GM21529 (cell line): Measurements from ENCODE around the gene HAUS1.

ENCODE experiments used
- ATAC-seq: cut with Tn5 transposase; IDR thresholded peaks from one replicate; pipeline ENCODE4 v1.9.1; 2021; ENCODE audit not compliant: unreplicated experiment

HAUS1 gene, protein sequence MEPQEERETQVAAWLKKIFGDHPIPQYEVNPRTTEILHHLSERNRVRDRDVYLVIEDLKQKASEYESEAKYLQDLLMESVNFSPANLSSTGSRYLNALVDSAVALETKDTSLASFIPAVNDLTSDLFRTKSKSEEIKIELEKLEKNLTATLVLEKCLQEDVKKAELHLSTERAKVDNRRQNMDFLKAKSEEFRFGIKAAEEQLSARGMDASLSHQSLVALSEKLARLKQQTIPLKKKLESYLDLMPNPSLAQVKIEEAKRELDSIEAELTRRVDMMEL

DNA sequence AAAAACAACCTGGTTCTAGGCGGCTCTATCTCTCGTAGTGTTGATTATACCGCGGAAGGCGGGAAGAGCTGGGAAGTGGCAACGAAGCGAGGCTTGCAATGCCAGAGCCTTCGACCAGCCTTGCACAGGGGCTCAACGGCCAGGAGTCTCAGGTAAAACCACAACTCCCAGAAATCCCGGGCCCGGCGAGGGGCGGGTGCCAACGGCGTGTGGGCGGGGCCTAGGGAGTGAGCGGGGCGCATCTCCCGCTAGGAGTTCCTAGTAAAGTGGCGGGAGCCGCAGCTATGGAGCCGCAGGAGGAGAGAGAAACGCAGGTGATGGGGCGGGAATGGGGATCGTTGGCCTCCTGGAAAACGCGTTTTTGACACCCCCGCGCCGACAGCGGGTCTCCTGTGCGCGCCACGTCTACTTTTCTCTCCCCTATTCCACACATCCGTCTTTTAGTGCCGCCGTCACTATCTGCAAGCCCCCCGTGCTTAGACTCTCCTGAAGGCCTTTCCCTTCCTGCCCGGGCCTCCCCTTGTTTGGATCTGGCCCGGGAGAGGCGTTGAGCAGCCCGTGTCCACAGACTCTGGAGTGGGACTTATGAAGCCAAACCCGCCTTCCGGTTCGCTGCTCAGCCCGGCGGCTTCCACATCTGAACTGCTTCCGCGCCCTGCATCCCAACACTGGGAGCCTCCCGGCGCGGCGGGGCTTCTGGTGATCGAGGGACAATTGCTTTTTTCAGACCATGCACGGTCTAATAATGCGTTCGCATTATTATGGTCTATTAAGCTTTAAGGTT lies at the start of gene HAUS1:
Gene HAUS1, plus strand, starts transcription at position 258 of the 784 bp plus-strand sequence. Its CDS starts 27 bp downstream, at position 285.
- peak; percentile 97 for ATAC-seq

DNA sequence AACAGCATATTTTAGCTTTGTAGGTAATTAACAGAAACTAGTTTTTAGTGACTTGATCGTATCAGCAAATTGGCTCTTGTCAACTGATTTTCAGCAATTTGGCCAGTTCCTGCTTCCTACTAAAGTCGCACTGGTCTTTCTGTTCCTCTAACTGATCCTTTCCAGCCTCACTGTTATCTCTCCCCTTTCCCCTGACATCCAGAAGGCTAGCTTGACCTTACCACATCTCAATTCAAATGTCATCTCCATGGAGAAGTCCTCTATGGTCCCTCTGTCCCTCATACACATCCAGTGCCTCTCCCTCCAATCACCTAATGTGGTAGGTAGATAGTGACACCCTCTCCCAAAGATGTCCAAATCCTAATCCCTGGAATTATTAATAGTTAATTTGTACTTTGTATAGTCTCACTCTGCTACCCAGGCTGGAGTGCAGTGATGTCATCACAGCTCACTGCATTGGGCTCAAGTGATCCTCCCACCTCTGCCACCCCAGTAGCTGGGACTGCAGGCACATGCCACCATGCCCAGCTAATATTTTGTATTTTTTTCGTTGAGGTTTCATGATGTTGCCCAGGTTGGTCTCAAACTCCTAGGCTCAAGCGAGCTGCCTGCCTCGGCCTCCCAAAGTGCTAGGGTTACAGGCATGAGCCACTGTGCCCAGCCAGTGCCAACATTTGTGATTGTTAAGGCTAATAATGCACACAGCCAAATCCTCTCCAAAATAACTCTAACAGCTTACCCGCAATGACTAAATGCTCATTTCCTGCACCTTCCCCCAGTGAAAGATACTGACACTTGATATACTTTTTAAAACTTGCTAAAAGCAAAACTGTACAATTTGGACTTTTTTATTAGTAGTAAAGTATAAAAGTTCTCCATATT lies 49.0 kb upstream of the HAUS1 start:
- ATAC-seq = peak; percentile 47

DNA sequence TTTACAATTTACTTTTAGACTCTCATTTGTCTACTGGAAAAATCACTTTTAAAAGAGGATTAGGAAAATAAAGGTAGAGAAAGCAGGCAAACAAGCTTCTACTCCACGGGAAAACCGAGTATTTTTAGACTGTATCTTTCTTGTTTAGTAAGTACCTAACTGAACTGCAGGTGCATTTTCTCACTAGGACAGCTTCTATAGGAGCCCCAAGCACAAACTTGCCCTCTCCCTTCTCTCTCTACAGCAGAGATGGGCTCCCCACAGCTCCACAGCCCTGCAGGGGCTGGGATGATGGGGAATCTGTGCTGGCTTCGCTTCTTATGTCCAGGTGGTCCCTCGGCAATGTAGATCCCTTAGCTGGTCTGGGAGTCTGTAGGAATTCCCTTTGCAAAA lies 48.4 kb upstream of the HAUS1 start:
- ATAC-seq = no peak

DNA sequence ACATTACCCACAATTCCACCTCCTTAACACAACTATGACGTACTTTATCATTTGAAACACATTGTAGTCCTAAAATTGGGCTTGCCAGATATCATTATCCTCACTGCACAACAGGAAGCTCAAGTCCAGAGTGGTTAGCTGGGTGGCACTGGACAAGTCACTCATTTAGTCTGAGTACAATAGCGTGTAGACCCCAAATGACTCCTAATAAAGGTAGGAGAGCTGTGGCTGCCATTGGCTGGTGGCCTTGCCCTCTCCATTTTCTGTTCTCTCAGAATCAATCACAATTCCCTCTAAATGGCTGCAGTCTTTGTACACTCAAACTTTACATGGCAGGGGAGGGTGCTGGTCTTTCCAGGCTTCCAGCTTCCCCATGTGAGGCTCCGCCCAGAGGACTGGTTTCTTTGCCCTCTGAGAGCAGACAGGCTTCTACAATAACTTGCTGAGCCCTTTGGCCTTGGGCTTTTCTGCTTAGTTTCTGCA lies 43.8 kb upstream of the HAUS1 start:
- ATAC-seq = no peak

DNA sequence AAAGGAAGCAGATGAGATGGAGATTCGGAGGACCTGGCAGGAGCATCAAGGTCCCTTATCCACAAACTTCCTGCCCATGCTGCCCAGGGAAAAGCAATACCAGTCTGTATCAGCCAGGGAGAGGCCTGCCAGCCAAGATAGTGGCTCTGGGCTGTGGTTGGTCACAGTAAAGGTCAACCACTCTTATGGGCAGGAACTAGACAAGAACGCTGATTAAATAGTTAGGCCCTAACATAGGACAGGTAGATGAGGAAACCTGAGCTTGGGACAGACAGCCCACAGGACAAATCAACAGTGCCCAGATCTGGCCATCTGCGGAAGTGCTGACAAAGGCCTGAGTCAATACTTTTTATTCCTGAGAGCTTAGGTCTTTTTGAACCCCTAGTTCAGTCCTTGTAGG lies 42.8 kb upstream of the HAUS1 start:
- no peak for ATAC-seq

DNA sequence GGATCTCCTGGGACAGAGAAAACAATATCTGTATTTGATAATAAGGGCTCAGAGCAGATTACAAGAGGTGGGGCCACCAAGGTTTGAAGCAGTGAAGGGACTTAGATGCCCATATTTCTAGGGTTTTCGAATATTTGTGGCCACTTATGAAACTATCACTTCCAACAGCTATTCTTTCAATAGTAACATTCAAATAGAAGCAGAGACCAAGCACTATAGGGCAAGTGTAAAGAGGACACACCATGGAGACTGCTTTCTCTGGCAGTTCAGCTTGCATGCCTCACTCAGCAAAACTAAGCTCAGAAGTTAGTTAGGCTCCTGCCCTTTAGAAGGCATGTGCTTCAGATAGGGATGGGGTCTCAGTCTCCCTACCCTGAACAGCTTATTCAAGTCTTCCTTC lies 42.4 kb upstream of the HAUS1 start:
- ATAC-seq = no peak

DNA sequence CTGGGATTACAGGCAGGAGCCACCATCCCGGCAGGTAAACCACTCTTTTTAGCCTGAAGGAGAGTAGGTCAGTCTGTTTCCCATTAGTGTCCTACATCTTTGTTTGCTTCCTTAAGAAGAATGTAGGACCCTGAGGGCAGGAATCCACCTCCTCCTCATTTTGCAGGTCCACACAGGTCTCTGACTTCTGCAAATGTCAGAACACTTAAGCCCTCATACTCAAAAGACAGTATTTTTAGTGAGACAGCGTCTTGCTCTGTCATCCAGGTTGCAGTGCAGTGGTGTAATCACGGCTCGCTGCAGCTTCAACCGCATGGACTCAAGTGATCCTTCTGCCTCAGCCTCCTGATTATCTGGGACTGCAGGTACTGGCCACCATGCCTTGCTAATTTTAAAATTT lies 41.4 kb upstream of the HAUS1 start:
- ATAC-seq = no peak

DNA sequence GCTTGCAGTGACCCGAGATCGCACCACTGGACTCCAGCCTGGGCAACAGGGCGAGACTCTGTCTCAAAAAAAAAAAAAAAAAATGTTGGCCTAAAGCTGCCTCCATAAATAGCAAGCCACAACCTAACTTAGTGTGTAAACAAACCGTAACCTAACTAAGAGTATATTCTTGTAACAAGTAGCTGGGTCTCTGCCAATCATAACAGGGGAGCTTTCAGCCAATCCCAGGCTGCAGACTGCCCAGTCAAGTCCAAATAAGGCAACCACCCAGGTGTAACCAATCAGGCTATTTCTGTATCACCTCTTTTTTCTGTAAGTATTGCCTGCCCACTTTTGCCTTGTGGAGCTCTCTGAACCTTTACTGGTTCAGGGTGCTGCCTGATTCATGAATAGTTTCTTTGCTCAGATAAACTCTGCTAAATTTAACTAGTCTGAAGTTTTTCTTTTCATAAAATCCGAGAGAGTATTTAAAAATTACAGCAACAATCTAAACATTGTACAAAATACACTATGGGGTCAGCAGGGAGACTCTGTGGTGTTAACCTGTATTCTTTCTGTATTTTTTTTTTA lies 36.7 kb upstream of the HAUS1 start:
- ATAC-seq = no peak

DNA sequence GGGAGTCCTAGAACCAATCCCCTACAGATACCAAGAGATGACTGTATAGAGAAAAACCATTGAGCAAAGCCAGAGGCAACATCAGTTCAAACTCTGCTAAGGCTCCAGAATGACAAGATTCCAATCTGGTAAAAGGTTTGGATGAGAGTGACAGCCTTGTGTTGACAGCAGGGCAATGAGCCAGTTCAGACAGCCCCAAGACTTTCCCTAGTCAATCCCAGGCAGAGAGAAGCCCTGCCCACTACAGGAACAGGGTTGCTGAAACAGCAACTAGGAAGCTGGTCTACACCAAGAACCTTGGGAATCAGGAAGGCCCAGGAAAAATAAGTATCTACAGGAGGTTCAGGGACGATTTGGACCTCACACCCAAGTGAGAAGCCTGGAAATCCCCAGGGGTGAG lies 35.4 kb upstream of the HAUS1 start:
- ATAC-seq = no peak

DNA sequence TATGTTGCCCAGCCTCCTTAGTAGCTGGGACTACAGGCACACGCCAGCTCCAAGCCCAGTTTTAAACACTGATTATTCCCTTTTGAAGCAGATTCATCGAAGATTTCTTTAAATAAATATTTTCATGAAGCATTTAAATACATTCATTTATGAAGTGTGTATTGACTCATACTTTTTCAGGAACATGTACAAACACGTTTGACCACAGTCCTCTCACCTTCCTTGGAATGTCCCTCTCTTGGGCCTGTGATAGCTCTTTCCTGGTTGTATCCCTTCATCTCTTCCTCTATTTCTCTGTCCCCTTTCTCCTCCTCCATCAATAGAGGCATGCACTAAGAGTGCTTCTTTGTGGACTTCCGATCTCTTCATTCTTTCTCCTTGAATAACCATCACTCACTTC lies 34.7 kb upstream of the HAUS1 start:
- ATAC-seq = no peak

DNA sequence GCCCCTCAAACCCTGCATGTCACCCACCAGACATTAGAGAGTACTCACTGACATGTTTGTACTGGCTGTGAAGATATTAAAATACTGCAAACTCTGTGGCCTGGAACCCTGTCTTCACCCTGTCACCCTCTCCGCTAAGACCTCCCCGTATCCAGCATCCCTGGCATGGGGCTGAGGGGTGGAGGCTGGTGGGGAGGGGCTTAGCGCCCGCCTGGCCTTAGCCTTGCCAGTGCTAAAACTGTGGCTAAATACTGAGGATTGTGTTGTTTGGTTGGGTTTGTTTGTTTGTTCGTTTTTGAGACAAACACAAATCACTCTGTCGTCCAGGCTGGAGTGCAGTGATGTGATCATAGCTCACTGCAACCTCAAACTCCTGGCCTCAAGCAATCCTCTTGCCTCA lies 34.0 kb upstream of the HAUS1 start:
- ATAC-seq = no peak

DNA sequence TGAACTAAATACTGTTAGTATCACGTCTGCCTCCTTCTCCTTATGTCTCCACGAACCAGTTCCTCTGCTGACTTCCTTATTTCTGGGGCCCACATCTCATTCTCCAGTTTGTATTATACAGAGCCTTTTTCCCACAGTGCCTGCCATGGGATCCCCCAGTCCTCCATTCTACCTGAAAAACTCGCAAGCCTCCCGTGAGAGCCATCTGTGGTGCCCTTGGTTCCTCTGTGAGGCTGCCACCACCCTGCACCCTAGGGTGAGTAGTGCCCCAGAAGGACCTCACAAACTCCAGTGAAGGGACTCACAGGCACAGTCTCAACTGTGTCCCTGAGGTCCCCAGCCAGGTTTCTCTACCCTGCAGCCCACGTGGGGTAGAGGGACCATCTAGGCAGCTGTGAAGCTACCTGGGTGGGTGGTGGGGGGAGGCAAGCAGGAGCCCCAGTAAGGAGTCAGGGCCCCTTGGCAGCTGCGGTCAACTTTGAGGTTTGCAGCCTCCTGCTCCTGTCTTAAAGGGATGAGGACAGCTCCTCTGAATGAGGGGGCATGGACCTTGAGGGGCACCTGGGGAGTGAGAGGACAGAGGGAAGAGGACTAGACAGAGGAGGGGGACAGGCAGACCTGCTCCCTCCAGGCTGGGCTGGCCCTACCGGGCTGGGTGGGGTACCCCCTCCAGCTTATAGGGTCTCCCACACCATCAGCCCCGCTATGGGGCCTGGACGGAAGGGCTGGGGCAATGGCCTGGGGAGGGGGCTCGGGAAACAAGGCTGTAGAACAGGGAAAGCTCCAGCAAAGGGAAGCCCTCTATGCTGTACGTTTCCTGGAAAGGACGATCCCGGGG lies 33.2 kb upstream of the HAUS1 start:
- no peak for ATAC-seq

DNA sequence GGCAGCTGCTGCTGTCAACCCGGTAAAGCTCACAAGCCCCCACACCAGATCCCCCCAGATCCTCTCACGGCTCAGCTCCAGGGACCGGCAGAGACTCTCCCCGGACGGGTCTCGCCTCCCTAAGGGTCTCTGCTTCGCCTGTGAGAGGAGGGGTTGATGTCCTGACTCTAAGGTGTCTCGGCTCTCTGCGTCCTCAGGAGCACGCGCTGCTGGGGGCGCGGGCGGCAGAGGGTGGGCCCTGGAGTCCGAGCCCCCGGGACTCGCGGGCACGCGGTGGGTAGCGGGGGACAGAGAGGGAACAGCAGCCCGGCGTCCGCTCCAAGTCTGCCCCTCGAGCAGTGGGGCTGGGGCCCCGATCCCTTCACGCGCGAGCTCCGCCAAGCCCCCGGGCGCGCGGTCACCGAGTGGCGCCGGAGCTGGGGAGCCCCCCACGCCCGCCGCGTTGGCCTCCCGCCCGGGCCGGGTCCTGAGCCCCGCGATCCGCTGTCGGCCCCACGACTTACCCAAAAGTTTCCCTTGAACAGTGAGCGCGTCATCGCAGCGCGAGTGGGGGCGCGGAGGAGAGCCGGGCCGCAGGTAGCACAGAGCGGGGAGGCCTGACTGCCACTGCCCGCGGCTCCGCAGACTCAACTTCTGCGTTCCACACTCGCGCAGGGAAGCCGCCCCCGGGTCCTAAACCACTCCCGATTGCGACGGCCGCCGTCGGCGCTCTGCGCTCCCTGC lies 32.4 kb upstream of the HAUS1 start, which contains the start of gene PSTPIP2:
Gene PSTPIP2, minus strand, starts transcription at position 608 of the 723 bp plus-strand sequence. Its CDS starts 72 bp downstream, at position 536.
- ATAC-seq = peak; percentile 62

DNA sequence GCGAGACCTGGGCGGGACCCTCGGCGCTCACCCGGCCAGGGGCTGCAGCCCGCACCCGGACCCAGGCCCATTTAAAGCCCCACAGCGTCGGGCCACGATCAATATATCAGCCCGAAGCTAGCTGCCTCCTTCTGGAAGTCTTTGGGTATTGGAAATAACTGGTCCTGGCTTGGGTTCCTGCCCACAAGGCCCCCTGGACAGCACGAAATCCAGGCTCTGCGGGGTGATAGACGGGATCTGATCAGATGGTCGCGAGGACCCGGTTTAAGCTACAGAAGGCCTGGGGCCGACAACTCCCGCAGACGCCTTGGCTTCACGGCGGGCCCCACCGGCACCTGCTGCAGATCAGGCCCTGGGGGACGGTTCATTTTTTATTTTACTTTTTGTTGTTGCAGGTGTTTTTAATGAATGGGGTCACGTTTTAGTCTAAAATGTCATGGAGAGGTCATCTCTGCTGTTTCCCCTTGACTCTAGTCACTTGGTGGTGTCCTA lies 31.8 kb upstream of the HAUS1 start:
- ATAC-seq = no peak

DNA sequence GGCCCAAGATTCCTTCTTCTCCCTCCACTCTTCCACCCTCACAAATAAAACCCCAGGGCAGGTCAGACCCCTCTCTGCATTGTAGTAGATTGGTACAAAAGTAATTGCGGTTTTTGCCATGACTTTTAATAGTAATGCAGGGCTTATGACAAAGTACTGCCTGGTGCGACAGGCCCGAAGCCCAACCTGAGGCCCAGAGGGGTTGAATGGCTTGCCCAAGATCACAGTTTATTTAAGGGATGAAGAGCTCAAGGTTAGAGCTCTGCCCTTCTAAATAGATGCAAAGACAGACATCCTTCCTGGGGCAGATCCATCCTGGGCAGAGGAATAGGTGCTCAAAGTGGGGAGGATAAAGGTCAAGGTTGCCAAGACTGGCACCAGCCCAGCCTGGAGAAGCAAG lies 31.2 kb upstream of the HAUS1 start:
- ATAC-seq = no peak

DNA sequence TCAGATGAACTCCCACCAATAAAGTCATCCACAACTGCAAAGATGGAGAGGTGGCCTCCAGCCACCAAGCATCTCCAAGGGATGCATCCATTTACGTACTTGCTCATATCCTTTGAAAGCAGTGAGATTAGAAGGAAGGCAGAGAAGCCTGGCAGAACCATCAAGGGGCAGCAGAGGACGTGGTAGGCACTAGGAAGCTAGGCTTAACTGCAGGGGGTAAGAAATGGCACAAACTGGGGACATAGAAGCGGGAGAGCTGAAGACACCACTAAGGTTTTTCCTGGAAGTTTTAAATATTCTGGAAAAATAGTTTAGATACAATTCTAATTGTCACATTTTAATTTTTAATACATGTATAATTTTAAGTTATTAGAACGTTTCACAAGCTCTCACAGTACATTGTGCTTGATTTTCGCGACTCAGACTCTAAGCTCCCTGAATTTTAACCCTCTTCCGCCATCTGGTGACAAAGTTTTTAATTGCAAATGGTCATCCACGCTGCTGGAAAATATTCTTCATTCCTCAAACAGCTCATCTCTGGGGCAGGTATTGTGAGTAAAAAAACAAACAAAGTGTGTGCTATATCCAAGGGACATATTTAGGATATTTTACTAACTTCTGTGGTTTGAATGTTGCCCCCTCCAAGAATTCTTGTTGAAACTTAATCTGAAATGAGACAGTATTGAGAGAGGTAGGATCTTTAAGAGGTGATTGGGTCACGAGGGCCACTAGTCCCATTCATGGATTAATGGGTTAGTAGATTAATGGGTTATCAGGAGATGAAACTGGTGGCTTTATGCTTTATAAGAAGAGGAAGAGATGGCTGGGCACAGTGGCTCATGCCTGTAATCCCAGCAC lies 30.5 kb upstream of the HAUS1 start:
- ATAC-seq = peak; percentile 35

DNA sequence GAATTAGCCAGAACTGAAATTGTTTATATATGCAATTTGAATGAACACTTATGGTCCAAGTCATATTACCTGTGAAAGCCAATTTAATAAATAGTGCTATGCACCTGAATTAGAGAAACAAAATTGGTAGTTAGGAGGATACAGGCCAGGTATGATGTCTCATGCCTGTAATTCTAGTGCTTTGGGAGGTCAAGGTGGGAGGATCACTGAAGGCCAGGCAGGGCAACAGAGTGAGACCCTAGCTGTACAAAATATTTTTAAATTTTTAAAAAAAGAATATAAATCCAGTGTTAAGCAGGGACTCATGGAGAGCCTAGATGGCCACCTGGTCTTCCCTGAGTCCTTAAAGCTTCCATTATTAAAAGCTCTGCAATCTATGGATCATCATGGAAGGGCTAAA lies 24.8 kb upstream of the HAUS1 start:
- ATAC-seq = no peak

DNA sequence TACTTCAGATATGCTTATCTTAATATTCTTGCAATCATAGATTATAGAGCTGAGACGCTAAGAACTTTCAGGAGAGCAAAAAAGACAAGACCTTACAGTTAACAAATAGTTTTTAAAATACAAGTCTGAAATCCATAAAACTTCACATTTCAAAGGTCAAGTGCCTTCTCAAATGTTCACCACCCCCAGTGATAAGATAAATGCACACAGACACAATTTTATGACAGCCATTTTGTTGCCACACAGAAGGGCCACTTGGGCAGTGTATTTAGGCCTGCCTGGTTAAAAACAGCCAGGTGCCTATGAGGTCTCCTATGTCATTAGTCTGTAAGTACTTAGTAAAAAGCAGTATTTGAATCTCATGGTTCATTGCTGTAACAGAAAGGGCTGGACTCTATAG lies 24.0 kb upstream of the HAUS1 start:
- no peak for ATAC-seq
